Ramos (cell line): ENCODE measurements around the gene CTNNA1.

Experiments used
- in situ Hi-C: fragments of 300-500 bp; cut with MboI; formaldehyde crosslinking; loops from one replicate; pipeline ENCODE4 v1.14.3; 2022; ENCODE audit warnings: low sequenced_read_pairs; ENCODE audit not compliant: unreplicated experiment

CTNNA1 gene

DNA sequence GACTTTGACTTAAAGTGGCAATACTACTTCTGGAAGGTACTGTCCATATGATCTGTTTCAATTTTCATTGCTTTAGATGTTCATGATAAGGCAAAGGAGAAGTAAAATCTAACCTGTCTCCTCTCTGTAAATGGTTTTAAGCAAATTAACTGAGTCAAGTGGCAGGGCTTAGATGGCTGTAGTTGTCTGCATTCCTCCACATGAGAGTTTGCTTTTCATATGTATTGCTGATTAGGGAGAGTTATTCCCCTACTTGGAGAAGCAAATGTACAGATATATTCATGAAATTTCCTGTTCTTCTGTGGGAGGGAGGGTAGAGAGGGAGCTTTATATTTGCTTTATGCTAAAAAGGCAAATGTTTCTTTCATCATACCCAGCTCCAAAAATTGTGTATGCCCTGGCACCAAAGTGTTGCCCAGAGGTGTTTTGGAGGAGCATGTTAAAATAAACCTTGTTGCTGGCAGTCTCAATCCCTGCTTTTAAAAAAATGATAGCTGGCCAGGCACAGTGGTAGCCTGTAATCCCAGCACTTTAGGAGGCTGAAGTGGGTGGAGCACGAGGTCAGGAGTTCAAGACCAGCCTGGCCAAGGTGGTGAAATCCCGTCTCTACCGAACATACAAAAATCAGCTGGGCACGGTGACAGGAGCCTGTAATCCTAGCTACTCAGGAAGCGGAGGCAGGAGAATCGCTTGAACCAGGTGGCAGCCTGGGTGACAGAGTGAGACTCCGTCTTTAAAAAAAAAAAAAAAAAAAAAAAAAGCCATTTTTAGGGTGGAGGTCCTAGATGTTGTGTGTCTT, 125.4 kb downstream of the CTNNA1 start:
- in situ Hi-C loops, result no loop called here

DNA sequence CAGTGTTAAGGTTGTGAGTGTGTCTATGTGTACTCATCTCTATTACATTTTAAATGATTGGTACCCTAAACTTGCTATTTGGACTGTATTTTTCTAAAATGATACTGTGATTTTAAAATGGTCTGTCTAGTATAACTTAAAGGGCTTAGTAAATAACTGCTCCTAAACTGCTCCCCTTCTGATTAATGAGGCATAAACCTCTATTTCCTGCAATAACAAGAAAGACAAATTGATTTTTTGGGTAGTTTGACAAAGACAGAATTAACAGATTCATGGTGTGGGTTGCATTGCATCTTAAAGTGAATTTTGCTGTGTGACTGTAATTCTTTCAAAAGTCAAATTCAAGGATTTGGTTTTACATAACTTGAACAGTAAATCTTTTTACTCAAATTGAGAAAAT, 130.0 kb downstream of the CTNNA1 start:
- in situ Hi-C loops, result no loop called here

DNA sequence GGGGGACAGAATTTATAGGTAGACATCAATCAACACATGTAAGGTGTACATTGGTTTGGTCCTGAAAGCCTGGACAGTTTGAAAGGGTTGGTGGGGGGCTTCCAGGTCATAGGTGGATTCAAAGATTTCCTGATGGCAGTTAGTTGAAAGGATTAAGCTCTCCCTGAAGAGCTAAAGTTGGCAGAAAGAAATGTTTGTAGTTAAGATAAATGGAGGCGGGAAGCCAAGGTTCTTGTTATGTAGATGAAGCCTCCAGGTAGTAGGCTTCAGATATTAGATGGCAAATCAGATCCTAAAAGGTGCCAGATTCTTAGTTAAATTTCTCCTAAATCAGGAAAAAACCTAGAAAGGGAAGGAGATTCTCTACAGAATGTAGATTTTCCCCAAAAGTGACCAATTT, 130.9 kb downstream of the CTNNA1 start:
- in situ Hi-C loops, result no loop called here

DNA sequence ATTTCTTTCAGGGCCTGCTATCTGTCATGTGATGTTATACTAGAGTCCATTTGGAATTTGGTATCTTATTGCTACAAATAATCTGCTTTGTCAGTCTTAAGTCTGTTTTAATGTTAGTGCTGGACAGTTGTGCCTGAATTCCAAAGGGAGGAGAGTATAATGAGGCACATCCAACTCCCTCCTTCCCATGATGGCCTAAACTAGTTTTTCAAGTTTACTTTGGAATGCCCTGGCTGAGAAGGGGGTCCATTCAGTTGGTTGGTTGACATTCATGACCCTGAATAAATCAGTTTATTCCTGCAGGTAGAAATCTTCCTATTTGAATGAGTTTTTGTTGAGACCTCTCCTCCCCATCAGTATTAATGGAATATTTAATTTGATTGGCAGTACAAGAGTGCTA, 131.3 kb downstream of the CTNNA1 start:
- in situ Hi-C loops, result no loop called here

DNA sequence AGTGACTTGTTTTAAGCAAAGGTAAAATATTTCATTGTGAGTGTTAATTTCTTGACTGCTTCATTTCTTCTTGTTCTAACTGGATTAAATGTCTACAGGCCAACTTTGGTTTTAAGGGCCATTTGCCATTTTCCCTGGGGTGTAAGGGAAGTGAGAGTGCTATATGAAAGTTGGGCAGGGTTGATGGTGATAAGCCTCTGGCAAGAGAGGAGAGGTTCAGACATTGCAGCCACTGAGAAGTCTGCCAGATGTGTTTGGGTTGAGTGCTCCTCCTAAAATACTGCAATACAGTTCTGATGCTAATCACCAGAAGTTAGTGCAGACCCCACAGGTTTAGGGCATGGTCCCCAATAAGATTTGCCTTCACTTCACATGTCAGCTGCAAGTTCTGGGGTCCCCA, 136.8 kb downstream of the CTNNA1 start:
- in situ Hi-C loops, result no loop called here

DNA sequence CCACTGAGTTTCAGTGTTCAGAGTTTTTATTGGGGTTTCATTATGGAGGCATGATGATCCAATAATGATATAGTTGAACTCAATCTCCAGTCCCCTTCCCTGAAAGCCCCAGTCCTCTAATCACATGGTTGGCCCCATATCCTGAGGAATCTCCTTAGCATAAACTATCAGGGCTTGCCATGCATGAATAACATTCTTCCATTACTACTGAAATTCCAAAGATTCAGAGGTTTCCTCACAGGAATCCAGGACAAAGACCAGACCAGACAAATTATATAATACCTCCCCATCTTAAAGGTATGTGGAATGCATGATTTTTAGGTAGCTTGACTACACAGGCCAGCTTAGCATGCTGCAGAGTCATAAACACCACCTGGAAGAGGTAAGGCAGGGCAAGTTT, 137.4 kb downstream of the CTNNA1 start:
- in situ Hi-C loops, result no loop called here

DNA sequence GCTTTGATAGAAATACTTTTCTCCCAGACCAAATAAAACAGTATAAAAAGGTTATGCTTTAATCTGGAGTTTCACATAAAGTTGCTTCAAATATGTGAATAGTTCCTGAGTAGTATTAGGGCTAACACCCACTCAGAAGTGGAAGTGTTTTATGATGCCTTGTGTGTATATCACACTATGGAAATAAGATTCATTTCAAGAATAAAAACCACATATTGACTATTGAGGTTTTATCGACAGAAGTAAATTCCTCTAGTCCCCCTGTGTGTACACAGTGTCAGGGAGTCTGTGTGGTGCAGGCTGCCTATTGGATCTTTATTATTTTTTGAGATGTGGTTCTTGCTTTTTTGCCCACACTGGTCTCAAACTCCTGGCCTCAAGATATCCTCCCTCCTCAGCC, 142.7 kb downstream of the CTNNA1 start:
- in situ Hi-C loops, result no loop called here

DNA sequence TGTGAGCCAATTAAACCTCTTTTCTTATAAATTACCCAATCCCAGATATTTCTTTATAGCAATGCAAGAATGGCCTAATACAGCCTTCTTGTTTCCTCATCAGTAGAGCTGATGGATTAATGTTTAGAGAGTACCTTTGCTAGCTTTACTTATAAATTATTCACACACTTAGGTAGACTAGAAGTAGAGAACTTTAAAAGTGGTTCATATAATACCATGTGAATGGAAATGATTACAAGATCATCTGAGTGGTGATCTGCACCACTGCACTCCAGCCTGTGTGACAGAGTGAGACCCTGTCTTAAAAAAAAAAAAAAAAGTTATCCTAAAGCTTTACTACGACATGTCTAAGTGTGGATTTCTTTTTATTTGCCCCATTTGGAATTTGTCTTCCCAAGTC, 145.1 kb downstream of the CTNNA1 start:
- in situ Hi-C loops, result no loop called here

DNA sequence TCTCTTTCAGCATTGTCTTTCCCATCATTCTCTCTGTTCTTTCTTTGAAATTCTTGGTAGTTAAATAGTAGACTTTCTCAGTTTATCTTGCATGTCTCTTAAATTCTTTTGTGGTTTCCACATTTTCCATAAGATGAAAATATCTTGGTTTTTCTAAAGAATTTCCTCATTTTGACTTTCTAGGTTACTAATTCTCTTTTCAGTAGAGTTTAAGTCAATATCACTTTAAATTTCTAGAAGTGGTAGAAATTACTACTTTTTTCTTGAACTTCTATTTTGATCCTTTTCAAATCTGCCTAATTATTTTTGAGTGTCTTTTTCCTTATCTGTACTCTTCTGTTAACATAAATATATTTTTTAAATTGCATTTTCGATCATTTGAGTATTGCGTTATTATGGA, 145.5 kb downstream of the CTNNA1 start:
- in situ Hi-C loops, result no loop called here

DNA sequence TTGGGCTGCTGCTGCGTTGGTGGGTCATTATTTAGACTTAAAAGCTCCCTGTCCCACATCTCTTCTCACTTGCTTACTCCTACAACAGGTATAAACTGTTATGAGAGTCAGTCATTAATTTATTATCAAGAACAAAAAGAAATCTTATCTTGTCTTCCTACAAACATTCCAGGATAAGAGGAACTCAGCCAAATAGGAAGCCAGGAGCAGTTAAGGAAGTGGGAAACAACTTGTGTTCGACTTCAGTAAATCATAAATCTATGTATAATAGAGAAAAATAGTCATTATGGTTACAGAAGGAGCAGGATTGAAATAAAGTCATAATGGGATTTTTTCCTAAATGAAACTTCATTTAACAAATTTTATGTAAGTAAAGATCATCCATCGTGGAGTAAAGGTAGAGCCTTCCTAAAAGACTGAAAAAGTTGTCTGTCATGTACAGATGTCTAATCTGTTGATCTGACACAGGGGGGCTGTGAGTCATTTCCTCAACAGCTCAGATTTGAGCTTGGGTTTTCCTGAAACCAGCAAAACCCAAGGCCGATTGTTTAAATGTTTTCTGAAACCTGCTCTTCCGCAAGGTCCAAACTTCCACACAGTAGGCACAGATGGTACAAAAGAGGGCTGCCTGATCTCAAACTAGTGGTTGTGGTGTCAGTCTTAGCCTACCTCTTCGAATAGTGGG, 147.2 kb downstream of the CTNNA1 start:
- in situ Hi-C loops, result no loop called here

DNA sequence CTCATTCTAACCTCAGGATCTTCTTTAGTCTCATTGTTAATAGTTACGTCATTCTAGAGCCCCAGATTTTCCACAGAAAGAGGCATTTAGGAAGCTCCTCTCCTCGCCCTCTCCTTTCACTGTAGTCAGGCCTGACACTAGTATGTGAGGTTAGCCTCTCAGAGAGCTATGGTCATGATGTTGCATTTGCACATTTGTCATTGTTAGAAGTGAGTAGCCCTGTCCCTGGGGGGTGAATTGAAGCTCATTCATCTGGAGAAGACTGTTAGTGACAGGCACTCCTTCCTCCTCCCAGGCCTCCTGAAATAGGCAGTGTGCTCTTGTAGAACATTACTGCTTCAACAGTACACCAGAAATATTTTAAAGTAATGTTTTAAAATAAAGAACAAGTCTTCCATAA, 148.5 kb downstream of the CTNNA1 start:
- in situ Hi-C loops, result no loop called here

DNA sequence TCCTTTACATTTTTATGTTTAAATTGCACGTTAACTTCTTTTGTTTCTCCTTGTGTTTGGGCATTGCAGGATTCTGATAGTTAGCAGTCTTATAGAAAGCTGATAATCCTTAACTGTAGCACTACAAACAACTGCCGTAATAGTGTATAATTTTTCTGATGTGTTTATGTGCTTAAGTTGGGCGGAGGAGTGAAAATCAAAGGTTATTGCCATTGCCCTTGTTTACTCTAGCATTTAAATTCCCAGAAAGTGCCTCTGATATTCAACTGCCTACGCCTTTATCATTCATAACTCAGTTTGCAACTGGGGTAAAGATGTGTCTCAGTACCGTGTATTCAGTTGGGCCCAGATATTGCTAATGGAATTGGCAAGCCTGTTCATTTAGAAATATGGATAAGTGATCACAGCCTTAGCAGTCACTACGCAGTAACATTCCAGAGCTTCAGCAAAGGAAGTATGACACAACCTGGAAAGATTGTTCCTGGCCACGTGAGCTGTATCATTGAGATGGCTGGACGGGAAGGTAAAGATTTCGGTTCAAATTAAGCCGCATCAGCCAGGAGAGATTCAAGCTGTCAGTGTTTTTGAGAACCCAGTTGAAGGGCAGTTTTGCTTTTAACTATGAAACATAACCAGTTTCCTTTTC, 150.0 kb downstream of the CTNNA1 start:
- in situ Hi-C loops, result no loop called here

DNA sequence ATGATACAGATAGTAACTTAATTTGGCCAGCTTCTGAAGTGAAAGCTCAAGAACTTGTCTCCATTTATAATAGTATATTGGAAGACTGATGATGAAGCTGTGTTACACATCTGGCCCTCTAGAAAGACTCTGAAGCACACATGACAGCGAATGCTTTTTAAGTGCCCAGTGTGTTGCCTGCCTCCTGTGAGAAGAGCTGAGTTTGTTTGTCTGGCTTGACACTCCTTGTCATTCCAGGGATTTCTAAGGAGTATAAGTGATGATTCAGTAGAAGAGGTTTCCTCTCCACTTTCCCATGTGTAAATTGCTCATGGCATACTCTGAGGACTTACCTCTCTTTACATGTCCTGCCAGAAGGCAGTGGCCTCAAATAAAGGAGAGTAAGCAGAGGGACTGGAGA, 152.3 kb downstream of the CTNNA1 start:
- in situ Hi-C loops, result no loop called here

DNA sequence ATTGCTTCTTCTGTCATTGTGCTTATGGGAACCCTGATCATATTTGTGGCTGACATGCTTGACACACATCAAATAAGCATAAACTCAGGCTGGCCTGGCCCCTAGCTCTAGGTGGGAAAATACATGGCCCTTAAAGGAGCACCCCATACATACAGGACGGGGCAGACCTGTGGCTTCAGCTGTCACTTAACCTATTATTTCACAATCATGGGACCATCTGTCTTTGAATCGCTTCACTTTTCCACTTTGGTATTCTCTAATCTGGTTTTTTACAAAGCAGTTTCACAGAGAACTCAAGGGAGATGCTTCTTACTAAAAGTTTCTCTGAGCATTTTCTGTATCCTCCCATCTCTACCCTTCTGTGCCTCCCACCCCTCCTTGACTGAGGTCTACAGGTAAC, 156.5 kb downstream of the CTNNA1 start:
- in situ Hi-C loops, result loop anchor here (5.0 kb wide), 1 partner anchor 107 kb away; no protein-coding TSS in a partner anchor

DNA sequence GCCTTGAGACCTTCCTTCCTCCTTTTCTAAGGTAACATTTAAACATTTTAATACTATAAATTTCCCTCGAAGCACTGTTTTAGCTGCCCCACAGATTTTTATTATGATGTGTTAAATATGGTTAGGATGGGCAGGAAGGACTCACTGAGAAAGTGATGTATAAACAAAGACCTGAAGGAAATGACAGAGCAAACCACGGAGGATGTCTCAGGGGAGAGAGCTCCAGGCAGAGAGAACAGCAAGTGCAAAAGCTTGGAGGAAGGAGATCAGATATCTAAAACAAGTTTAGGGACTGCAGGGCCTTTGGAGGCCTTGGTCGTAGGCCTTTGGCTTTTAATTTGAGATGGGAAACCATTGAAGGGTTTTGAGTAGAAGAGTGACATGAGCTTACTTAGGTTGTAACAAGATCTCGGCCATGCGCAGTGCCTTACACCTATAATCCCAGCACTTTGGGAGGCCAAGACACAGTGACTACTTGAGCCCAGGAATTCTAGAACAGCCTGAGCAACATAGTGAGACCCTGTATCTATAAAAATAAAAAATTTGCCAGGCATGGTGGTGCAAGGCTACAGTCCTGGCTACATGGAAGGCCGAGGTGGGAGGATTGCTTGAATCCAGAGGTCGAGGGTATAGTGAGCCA, 157.4 kb downstream of the CTNNA1 start:
- in situ Hi-C loops, result loop anchor here (5.0 kb wide), 1 partner anchor 108 kb away; no protein-coding TSS in a partner anchor

DNA sequence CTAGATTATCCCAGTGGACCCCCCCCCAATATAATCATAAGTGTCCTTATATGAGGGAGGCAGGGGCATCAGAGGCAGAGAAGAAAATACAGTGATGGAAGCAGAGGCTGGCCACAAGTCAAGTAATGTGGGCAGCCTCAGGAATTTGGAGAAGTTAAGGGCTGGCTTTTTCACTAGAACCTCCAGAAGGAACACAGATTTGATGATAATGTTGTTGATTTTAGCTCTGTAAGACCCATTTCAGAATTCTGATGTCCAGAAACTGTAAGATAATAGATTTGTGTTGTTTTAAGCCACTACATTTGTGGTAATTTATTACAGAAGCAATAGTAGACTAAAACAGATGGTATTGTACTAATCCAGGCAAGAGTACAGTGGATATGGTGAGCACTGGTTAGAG, 158.2 kb downstream of the CTNNA1 start:
- in situ Hi-C loops, result loop anchor here (5.0 kb wide), 1 partner anchor 109 kb away; no protein-coding TSS in a partner anchor

DNA sequence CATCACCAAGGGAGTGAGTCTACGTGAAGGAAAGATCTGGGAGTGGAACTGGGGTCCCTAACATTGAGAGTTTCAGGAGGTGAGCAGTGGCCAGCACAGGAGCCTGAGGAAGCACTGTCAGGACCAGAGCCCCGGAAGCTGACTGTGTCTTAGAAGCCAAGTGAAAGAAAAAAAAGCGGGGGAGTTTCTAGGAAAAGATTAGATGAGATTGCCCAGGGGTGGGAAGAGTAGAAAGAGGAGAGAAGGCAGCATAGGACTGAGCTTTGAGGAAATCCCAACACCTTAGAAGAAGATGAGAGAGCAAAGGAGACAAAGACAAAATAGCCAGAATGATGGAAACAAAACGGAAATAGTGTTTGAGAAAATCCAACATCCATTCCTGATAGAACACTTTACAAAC, 158.9 kb downstream of the CTNNA1 start:
- in situ Hi-C loops, result loop anchor here (5.0 kb wide), 1 partner anchor 110 kb away; no protein-coding TSS in a partner anchor

DNA sequence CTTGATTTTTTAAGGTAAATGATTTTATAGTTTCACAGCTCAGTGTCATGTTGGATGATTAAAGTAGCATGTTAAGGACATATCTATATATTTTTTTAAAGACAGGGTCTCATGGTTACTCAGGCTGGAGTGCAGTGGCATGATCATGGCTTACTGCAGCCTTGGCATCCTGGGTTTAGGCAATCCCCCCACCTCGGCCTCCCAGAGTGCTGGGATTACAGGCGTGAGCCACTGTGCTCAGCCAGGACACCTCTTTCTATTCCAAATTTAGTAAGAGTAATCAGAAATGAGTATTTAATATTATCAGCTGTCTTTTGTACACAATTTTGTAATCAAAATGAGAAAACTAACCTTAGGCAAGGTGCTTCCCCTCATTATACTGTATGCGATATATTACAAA, 160.5 kb downstream of the CTNNA1 start:
- in situ Hi-C loops, result loop anchor here (5.0 kb wide), 1 partner anchor 111 kb away; no protein-coding TSS in a partner anchor

DNA sequence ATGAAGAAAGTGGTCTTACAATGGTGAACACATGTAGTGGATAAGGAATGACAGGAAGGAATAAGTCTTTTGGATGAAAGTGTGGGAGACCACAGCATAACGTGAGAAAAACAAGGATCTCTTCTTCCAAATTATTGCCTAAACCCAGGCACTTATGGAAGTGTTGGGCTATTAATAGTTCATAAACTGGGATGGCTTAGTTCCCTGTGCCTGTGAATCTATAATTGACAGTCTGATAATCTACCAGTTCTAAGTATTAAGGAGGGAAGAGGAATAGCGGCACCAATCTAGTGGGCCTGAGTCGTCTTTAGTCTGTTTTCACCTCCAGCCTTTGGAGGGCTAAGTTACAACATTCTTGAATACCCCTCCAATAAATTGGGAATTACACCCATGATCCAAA, 161.1 kb downstream of the CTNNA1 start:
- in situ Hi-C loops, result loop anchor here (5.0 kb wide), 1 partner anchor 112 kb away; no protein-coding TSS in a partner anchor

DNA sequence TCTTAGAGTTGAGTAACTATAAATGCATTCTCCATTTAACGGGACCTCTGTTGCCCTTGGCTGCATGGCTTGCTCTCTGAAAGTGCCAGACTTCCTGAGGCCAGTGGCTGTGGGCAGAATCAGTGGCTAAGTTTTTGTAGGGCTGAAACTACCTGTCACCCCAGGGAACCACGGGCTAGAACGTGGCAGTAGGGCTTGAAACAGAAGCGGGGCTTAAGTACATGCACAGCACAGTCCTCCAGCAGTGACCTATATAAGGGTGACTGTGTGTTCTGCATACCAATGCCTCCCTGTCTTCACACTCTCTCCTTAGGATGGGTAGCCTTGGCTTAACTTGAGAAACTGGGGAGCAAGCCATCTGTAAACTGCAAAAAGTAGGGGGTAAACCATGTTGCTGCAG, 165.5 kb downstream of the CTNNA1 start:
- in situ Hi-C loops, result no loop called here

DNA sequence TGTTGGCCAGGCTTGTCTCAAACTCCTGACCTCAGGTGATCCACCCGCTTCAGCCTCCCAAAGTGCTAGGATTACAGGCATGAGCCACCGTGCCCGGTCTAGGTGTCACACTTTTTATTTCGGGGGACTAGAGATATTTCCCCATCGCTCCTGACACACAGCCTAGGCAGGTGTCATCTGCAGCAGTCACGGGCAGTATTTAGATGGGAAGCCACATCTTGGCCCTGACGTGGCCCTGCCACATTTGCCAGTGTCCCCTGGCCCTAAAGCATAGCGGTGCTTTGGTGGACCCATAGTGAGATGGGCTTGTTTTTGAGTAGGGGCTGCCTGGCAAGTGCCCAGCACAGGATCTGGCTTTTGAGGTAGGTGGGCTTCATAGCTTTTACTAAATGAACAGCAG, 167.0 kb downstream of the CTNNA1 start:
- in situ Hi-C loops, result no loop called here
